ENCODE results near the gene CAV1. TPM values are rescaled to one million over a fixed set of nuclear protein-coding genes. Genes with fewer than 3 reads are reported as not detected.
A peak's percentile ranks its signal among the peaks of the same experiment; 100 is the strongest.

Gene CAV1
- total and polyA plus RNA-seq, 2 donors (not counting 1 experiment from before 2014, with no cell fraction given), result 461 to 1,245 TPM

DNA sequence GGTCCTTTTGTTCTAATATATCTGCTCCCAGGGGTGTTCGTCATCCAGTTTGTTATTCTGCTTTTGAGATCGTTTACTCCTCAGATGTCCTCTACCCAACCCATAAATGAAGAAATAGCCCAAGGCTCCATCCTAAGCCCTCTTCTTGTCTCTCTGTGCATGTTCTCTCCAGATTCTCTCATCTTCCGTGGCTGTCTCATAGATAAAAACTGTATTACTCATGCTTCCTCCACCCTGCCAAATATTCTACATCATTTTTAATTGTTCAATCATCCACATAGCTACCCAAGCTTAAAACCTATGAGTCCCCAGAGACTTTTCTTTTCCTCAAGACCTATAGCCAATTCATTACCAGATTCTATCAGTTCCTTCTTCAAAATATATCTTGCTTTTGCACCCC lies 44.9 kb downstream of the CAV1 start:
- Histone ChIP-seq H4K20me1 (ENCODE audit: control insufficient read depth, extremely low read depth, insufficient read depth, low read length) (no peaks in the 10 kb centered on the region), H3K9ac (ENCODE audit: insufficient read depth, low read length) (no peak overlapping the region), H3K9me3 (ENCODE audit: control insufficient read depth, insufficient read depth, low read depth, low read length) (no peaks in the 10 kb centered on the region), H3K27ac (ENCODE audit: insufficient read depth, low read length) (peak overlapping the region; percentile 65), H3K4me1 (ENCODE audit: control insufficient read depth, extremely low read depth, insufficient read depth, low read length) (peaks cover 20% of the 10 kb centered on the region), H3K4me2 (ENCODE audit: extremely low read depth, insufficient read depth, low read length) (peak overlapping the region; percentile 44), H3K4me3 (replicated peaks in 1 of 4; ENCODE audit: control extremely low read depth in 1 of 4, insufficient read depth in 1 of 4, low read depth in 3 of 4, low read length in 4 of 4) (no peak overlapping the region), H3K79me2 (ENCODE audit: control insufficient read depth, insufficient read depth, low read length) (no peaks in the 10 kb centered on the region), H3K27me3 (ENCODE audit: control insufficient read depth, insufficient read depth, low read length) (no peaks in the 10 kb centered on the region), H3K36me3 (ENCODE audit: control insufficient read depth, insufficient read depth, low read length) (no peaks in the 10 kb centered on the region), H2AFZ (ENCODE audit: low read length) (no peak overlapping the region)
- TF ChIP-seq, protein P1, sequence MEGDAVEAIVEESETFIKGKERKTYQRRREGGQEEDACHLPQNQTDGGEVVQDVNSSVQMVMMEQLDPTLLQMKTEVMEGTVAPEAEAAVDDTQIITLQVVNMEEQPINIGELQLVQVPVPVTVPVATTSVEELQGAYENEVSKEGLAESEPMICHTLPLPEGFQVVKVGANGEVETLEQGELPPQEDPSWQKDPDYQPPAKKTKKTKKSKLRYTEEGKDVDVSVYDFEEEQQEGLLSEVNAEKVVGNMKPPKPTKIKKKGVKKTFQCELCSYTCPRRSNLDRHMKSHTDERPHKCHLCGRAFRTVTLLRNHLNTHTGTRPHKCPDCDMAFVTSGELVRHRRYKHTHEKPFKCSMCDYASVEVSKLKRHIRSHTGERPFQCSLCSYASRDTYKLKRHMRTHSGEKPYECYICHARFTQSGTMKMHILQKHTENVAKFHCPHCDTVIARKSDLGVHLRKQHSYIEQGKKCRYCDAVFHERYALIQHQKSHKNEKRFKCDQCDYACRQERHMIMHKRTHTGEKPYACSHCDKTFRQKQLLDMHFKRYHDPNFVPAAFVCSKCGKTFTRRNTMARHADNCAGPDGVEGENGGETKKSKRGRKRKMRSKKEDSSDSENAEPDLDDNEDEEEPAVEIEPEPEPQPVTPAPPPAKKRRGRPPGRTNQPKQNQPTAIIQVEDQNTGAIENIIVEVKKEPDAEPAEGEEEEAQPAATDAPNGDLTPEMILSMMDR (conservative IDR thresholded peaks at IDR 0.05 in 1 of 2, IDR thresholded peaks at IDR 0.05 in 1 of 2; ENCODE audit: low read depth in 1 of 2, low read length in 2 of 2), result no peak
- no peak for TF ChIP-seq EZH2 (IDR thresholded peaks at IDR 0.05; ENCODE audit: low read length, missing control alignments)
- peak; percentile 68 to 93 for DNase-seq (ENCODE audit: low read depth in 2 of 2)

DNA sequence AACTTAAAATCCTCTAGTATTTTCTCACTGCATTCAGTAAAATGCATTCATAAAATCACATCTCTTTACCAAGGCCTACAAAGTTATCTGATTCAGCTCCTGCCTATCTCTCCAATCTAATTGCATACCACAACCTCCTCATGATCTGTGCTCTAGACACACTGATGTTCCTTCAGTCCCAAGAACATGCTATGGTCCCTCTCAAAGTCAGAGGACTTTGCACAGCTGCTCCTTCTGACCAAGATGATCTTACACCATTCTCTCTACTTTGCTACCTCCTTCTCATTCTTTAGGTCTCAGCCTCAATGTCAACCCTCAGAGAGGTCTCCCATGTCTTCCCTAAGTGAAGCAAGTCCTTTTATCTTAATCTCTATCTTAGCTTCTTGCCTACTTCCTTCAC lies 45.5 kb downstream of the CAV1 start:
- H2AFZ ChIP-seq (ENCODE audit: low read length), result no peak overlapping the region
- no peaks in the 10 kb centered on the region for H4K20me1 ChIP-seq (ENCODE audit: control insufficient read depth, extremely low read depth, insufficient read depth, low read length)
- no peak overlapping the region for H3K9ac ChIP-seq (ENCODE audit: insufficient read depth, low read length)
- H3K27me3 ChIP-seq (ENCODE audit: control insufficient read depth, insufficient read depth, low read length), result no peaks in the 10 kb centered on the region
- H3K79me2 ChIP-seq (ENCODE audit: control insufficient read depth, insufficient read depth, low read length), result no peaks in the 10 kb centered on the region
- TF ChIP-seq, protein P1 (conservative IDR thresholded peaks at IDR 0.05 in 1 of 2, IDR thresholded peaks at IDR 0.05 in 1 of 2; ENCODE audit: low read depth in 1 of 2, low read length in 2 of 2), result no peak
- TF ChIP-seq EZH2 (IDR thresholded peaks at IDR 0.05; ENCODE audit: low read length, missing control alignments), result no peak
- DNase-seq (ENCODE audit: low read depth in 2 of 2), result peak in 1 of 2 donors; percentile 20
- H3K4me3 ChIP-seq (replicated peaks in 1 of 4; ENCODE audit: control extremely low read depth in 1 of 4, insufficient read depth in 1 of 4, low read depth in 3 of 4, low read length in 4 of 4), result no peak overlapping the region
- H3K27ac ChIP-seq (ENCODE audit: insufficient read depth, low read length), result peak overlapping the region; percentile 65
- H3K4me2 ChIP-seq (ENCODE audit: extremely low read depth, insufficient read depth, low read length), result peak overlapping the region; percentile 16
- no peaks in the 10 kb centered on the region for H3K36me3 ChIP-seq (ENCODE audit: control insufficient read depth, insufficient read depth, low read length)
- peaks cover 20% of the 10 kb centered on the region for H3K4me1 ChIP-seq (ENCODE audit: control insufficient read depth, extremely low read depth, insufficient read depth, low read length)
- no peaks in the 10 kb centered on the region for H3K9me3 ChIP-seq (ENCODE audit: control insufficient read depth, insufficient read depth, low read depth, low read length)

DNA sequence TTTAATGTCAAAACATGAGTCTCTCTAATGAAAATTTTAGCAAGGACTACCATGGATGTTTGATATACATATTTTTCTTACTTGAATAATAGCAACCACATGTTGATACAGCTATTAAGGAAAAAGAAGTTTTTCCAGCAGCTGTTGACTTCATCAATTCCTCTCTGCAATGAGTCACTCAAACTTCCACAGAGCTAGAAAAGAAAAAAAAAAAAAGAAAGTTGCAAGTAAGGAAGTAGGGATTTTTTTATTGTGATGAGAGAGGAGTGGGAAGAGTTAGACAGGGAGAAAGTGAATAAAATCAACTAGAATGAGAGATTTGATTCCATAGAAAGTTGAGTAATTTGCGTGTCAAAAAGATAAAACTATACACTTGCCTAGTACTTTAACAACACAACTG lies 46.2 kb downstream of the CAV1 start:
- Histone ChIP-seq H3K4me3 (replicated peaks in 1 of 4; ENCODE audit: control extremely low read depth in 1 of 4, insufficient read depth in 1 of 4, low read depth in 3 of 4, low read length in 4 of 4) (no peak overlapping the region), H3K4me1 (ENCODE audit: control insufficient read depth, extremely low read depth, insufficient read depth, low read length) (peaks cover 24% of the 10 kb centered on the region), H3K4me2 (ENCODE audit: extremely low read depth, insufficient read depth, low read length) (peak overlapping the region; percentile 42), H3K9ac (ENCODE audit: insufficient read depth, low read length) (no peak overlapping the region), H3K27me3 (ENCODE audit: control insufficient read depth, insufficient read depth, low read length) (no peaks in the 10 kb centered on the region), H3K79me2 (ENCODE audit: control insufficient read depth, insufficient read depth, low read length) (no peaks in the 10 kb centered on the region), H2AFZ (ENCODE audit: low read length) (no peak overlapping the region), H3K27ac (ENCODE audit: insufficient read depth, low read length) (peak overlapping the region; percentile 65), H3K36me3 (ENCODE audit: control insufficient read depth, insufficient read depth, low read length) (no peaks in the 10 kb centered on the region), H3K9me3 (ENCODE audit: control insufficient read depth, insufficient read depth, low read depth, low read length) (no peaks in the 10 kb centered on the region), H4K20me1 (ENCODE audit: control insufficient read depth, extremely low read depth, insufficient read depth, low read length) (no peaks in the 10 kb centered on the region)
- TF ChIP-seq, protein P1 (conservative IDR thresholded peaks at IDR 0.05 in 1 of 2, IDR thresholded peaks at IDR 0.05 in 1 of 2; ENCODE audit: low read depth in 1 of 2, low read length in 2 of 2), result no peak
- no peak for TF ChIP-seq EZH2 (IDR thresholded peaks at IDR 0.05; ENCODE audit: low read length, missing control alignments)
- DNase-seq (ENCODE audit: low read depth in 2 of 2), result peak; percentile 87 to 91

All from fibroblast of lung (primary cell).